GM23338 (cell line): ENCODE data around the gene SLC5A6. TPM values are rescaled to one million over a fixed set of nuclear protein-coding genes. Genes with fewer than 3 reads are reported as not detected.

Source experiments
- ATAC-seq: fragments of 200-7000 bp; cut with Tn5 transposase; 3 replicates; pipeline ENCODE4 v1.9.1; 2020
- DNase-seq: peaks from one replicate; pipeline ENCODE4 v3.0.0-alpha.2; 2015; ENCODE audit warnings: low spot score
- H2AFZ ChIP-seq: fragments of 200-600 bp; sonication (generic); 2 replicates; pipeline ENCODE4 v1.8.0; 2016; ENCODE audit warnings: antibody characterized with exemption, mild to moderate bottlenecking, moderate library complexity
- H3F3A ChIP-seq: fragments of 200-600 bp; sonication (generic); replicated peaks from 2 replicates; pipeline ENCODE4 v1.8.0; 2017; ENCODE audit warnings: antibody characterized with exemption, mixed run types, low read depth
- H3K27ac ChIP-seq: fragments of 200-600 bp; sonication (generic); 2 replicates; pipeline ENCODE4 v1.6.1; 2016; ENCODE audit warnings: low read depth
- H3K27me3 ChIP-seq: fragments of 200-600 bp; sonication (generic); 2 replicates; pipeline ENCODE4 v1.8.0; 2016; ENCODE audit warnings: mild to moderate bottlenecking, mixed run types, moderate library complexity; ENCODE audit not compliant: insufficient read depth
- H3K36me3 ChIP-seq: fragments of 200-600 bp; sonication (generic); 2 replicates; pipeline ENCODE4 v1.8.0; 2016; ENCODE audit warnings: mild to moderate bottlenecking; ENCODE audit not compliant: insufficient read depth
- H3K4me1 ChIP-seq: fragments of 200-600 bp; sonication (generic); 2 replicates; pipeline ENCODE4 v1.8.0; 2016; ENCODE audit warnings: mild to moderate bottlenecking, moderate library complexity; ENCODE audit not compliant: insufficient read depth
- H3K4me2 ChIP-seq: fragments of 200-600 bp; sonication (generic); 2 replicates; pipeline ENCODE4 v1.7.1; 2017; ENCODE audit warnings: mixed run types
- H3K4me3 ChIP-seq: fragments of 200-600 bp; sonication (generic); 2 replicates; pipeline ENCODE4 v1.6.1; 2016; ENCODE audit warnings: mixed run types
- H3K79me2 ChIP-seq: fragments of 200-600 bp; sonication (generic); replicated peaks from 2 replicates; pipeline ENCODE4 v1.8.0; 2017; ENCODE audit warnings: mild to moderate bottlenecking; ENCODE audit not compliant: insufficient read depth
- H3K9me2 ChIP-seq: fragments of 200-600 bp; sonication (generic); 2 replicates; pipeline ENCODE4 v1.8.0; 2017; ENCODE audit not compliant: insufficient read depth
- H4K20me1 ChIP-seq: fragments of 200-600 bp; sonication (generic); replicated peaks from 2 replicates; pipeline ENCODE4 v1.8.0; 2017; ENCODE audit warnings: mild to moderate bottlenecking; ENCODE audit not compliant: insufficient read depth
- H3K27ac Mint-ChIP-seq: 2 replicates; pipeline ENCODE4 v1.8.0; 2020; ENCODE audit warnings: inconsistent platforms, mild to moderate bottlenecking, moderate library complexity, mixed read lengths
- H3K27me3 Mint-ChIP-seq: 3 replicates; pipeline ENCODE4 v1.8.0; 2022; ENCODE audit warnings: low read depth, mild to moderate bottlenecking, moderate library complexity, mixed read lengths, inconsistent platforms; ENCODE audit not compliant: insufficient read depth, poor library complexity
- H3K36me3 Mint-ChIP-seq: 3 replicates; pipeline ENCODE4 v1.8.0; 2021; ENCODE audit warnings: low read depth, mild to moderate bottlenecking, inconsistent platforms, moderate library complexity, mixed read lengths
- H3K4me1 Mint-ChIP-seq: 3 replicates; pipeline ENCODE4 v1.8.0; 2020; ENCODE audit warnings: mild to moderate bottlenecking, inconsistent platforms, mixed read lengths
- H3K4me3 Mint-ChIP-seq: 3 replicates; pipeline ENCODE4 v1.8.0; 2021; ENCODE audit warnings: moderate library complexity, mild to moderate bottlenecking, inconsistent platforms, mixed read lengths
- H3K9me3 Mint-ChIP-seq: 3 replicates; pipeline ENCODE4 v1.8.0; 2020; ENCODE audit warnings: moderate library complexity, mild to moderate bottlenecking, inconsistent platforms, mixed read lengths
- JUNB ChIP-seq: IDR thresholded peaks from one replicate; pipeline ENCODE4 v1.6.1; 2016; ENCODE audit warnings: antibody characterized with exemption; ENCODE audit not compliant: unreplicated experiment
- REST ChIP-seq: IDR thresholded peaks from one replicate; pipeline ENCODE4 v1.6.1; 2018; ENCODE audit warnings: antibody characterized with exemption; ENCODE audit not compliant: unreplicated experiment
- ZNF114 ChIP-seq: fragments of 250-450 bp; sonication (Bioruptor Pico); IDR thresholded peaks from 2 replicates; pipeline ENCODE4 v1.5.0; 2020; ENCODE audit warnings: mild to moderate bottlenecking, moderate library complexity
- ZNF462 ChIP-seq: fragments of 250-450 bp; sonication (Bioruptor Pico); IDR thresholded peaks from 2 replicates; pipeline ENCODE4 v1.5.0; 2020; ENCODE audit warnings: mild to moderate bottlenecking, moderate library complexity
- polyA plus RNA-seq: library from polyadenylated mRNA; unstranded; fragments of >200 nt; fragmentation: Nextera tagmentation; extraction: Ambion mirVana; gene quantifications from 2 replicates; pipeline ENCODE4 v1.2.1, GENCODE V29; 2016
- total RNA-seq: library from RNA; depleted of rRNA; stranded (reverse); fragments of >200 nt; shearing (Covaris generic); gene quantifications from 2 replicates; pipeline ENCODE4 v1.2.3, GENCODE V29; 2014
- TF ChIP-seq, protein P1 (sequence below): IDR thresholded peaks from 2 replicates; pipeline ENCODE4 v1.6.1; 2016; ENCODE audit warnings: antibody characterized with exemption

Gene SLC5A6
- total and polyA plus RNA-seq, 2 experiments from 2014 or later: 44.3 to 153 TPM

DNA sequence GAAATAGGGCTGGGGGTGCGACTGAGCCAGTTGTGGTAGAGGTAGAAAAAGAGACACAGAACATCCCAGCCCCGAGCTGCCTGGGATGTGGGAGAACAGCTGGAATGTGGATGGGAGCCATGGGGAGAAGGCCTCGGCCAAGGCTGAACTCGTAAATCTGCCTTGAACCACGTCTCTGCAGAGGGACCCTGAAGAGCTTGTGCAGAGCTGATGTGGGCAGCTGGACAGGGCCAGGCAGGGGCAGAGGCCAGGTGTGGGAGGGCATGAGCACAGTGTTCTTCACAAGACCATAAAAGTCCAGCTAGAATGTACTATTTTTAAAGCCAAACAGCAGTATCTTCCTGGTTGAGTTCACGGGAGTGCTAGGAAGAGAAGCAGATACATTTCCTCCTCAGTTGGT is 57.6 kb downstream of the SLC5A6 start (continued):
- no peak for TF ChIP-seq ZNF114
- TF ChIP-seq JUNB: no peak
- no peak for TF ChIP-seq REST
- TF ChIP-seq, protein P1, sequence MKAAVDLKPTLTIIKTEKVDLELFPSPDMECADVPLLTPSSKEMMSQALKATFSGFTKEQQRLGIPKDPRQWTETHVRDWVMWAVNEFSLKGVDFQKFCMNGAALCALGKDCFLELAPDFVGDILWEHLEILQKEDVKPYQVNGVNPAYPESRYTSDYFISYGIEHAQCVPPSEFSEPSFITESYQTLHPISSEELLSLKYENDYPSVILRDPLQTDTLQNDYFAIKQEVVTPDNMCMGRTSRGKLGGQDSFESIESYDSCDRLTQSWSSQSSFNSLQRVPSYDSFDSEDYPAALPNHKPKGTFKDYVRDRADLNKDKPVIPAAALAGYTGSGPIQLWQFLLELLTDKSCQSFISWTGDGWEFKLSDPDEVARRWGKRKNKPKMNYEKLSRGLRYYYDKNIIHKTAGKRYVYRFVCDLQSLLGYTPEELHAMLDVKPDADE: no peak

DNA sequence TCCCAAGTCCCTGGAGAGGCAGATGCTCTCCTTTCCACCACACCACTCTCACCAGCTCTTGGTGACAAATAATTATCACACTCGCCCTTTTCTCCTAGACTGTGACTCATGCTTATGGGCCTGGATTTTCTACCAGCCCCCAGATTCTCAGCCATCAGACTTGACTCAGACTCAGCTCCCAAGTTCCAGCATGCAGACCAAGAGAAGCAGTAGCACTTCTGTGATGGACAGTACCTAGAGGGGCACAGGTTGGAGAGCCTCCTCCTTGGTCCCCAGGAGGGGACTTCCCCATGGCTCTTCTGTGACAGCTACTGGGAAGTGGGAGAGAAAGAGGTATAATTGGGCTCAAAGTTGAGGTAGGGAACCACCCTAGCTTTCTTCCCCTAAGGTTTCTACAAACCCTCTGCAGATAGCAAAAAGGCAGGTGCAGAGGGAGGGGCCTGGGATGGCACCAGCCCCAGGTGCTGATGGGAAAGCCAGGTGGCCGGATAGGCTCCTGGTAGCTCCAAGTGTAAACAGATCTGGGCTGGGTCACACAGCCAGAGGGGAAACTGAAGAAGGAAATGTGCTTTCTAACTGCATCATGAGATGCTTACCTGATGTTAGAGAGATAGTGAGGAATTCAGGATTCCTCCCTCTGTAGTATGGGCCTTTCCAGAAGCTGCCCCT is 59.1 kb downstream of the SLC5A6 start:
- H3K4me3 Mint-ChIP-seq: no peak overlapping the region; the same call in 2 of the 3 replicates
- peaks cover 17% of the 10 kb centered on the region for H3K27me3 Mint-ChIP-seq
- ATAC-seq: no peak

More for the DNA sequence above, 59.1 kb downstream of the SLC5A6 start:
- Mint-ChIP-seq H3K4me1 (no peaks in the 10 kb centered on the region), H3K9me3 (no peaks in the 10 kb centered on the region), H3K36me3 (no peaks in the 10 kb centered on the region), H3K27ac (no peak overlapping the region)
- no peaks in the 10 kb centered on the region for H3K4me1 ChIP-seq
- no peak overlapping the region for H3K4me2 ChIP-seq
- no peaks in the 10 kb centered on the region for H3F3A ChIP-seq
- no peak for TF ChIP-seq ZNF462 (CRISPR knock-in tag)
- no peak overlapping the region for H3K27ac ChIP-seq
- no peak for DNase-seq
- no peaks in the 10 kb centered on the region for H3K9me2 ChIP-seq
- H4K20me1 ChIP-seq: no peaks in the 10 kb centered on the region
- no peak overlapping the region for H3K4me3 ChIP-seq
- H3K79me2 ChIP-seq: no peaks in the 10 kb centered on the region
- H2AFZ ChIP-seq: no peak overlapping the region
- no peaks in the 10 kb centered on the region for H3K27me3 ChIP-seq
- no peaks in the 10 kb centered on the region for H3K36me3 ChIP-seq
